Adipose tissue (tissue), 3 donors: Measurements from ENCODE around the gene OVOL2. TPM values are rescaled to one million over a fixed set of nuclear protein-coding genes. Genes with fewer than 3 reads are reported as not detected.

Source experiments
- H3K27ac ChIP-seq: one replicate; pipeline ENCODE4 v1.5.1; 2013; ENCODE audit warnings: low read depth, low read length
- WGBS, 3 donors: extraction: QIAGEN DNeasy Blood & Tissue Kit; methylation state at CpG; one replicate each; pipeline ENCODE4 v1.1.7; 2013; 5-methylcytosine and 5-hydroxymethylcytosine counted together
- polyA plus RNA-seq, 3 donors: library from polyadenylated mRNA; stranded (reverse); fragments of 200-250 nt; gene quantifications; one replicate each; pipeline ENCODE4 v1.2.3, GENCODE V29; 2013
- donor health status: healthy with polysubstance abuse.
- donor health status: Bipolar disorder and iron deficiency.
- donor health status: healthy.

Gene OVOL2
- polyA plus RNA-seq, 3 donors: 0.83 to 5.7 TPM; not detected in 1

DNA sequence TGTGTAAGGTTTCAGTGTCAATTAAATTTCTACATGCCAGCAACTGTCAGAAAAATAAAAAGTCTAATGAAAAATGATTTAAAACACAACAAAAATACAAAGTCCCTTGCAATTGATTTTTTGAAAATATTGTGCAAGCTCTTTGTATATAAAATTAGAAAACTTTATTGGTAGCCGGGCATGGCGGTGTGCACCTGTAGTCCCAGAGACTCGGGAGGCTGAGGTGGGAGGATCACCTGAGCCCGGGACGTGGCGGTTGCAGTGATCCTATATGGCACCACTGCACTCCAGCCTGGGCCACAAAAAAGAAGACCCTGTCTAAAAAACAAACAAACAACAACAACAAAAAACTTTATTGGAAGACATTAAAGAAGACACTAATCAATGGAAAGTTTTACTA lies 6.0 kb upstream of the OVOL2 start:
- H3K27ac ChIP-seq: no peak overlapping the region
- WGBS, 3 donors: 92 to 96% (median 93%) methylated on average over 6 of the region's 6 CpGs

DNA sequence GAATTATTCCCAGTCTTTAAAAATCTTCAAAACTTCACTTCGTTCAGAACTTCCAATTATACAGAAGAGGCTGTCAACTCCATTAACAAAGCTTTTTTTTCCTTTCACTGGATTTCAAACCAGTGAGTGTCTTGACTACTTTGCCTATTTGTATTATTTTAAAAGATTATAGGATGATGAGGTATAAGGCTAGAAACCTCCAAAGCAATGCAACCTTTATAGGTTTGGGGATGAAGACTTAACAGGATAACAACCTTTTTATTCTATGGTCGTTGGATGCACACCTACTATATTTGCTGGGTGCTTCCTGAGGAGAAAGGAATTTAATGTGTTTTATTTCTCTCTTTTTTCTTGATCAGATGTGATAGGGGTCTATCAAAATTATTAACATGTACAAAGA lies 1.9 kb upstream of the OVOL2 start:
- no peak overlapping the region for H3K27ac ChIP-seq
- WGBS, 3 donors: 19 to 32% (median 25%) methylated on average over 2 of the region's 2 CpGs

DNA sequence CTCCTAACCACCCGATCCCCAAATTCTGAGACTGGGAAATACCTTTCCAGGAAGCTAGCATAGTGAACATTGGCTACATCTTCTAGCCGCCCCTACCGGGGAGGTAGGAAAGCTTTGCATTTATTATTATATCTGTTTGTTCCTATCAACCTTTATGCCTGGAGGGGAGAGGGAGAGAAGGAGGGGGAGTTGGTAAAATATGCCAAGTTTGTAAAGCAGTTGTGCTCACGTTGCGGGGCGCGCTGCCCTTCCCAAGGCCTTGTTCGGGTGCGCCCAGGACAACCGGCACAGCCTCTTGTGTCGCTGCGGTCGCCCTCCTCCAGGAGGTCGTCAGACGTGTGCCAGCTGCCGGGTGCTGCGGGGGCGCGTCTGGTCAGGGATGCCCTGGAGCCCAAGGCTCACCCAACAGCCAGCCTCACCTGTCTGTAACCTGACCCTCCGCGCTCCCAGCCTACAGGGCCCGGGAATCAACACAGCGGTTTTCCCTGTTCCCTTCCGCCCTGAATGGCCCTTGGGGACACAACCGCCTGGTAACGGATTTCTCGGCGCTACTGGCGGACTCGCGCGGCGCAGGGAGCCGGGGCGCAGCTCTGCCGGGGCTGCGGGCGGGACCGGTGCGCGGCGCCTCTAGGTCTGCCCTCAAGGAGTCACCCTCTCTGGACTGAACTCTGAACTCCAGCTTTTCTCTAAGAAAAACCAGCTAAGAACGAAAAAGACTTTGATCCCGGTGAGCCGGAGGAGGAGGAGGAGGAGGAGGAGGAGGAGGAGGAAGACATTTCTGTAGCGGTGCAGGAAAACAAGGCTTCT lies 1.1 kb upstream of the OVOL2 start:
- no peak overlapping the region for H3K27ac ChIP-seq
- WGBS, 3 donors: 1 to 3% (median 2%) methylated on average over 45 to 46 of the region's 46 CpGs

DNA sequence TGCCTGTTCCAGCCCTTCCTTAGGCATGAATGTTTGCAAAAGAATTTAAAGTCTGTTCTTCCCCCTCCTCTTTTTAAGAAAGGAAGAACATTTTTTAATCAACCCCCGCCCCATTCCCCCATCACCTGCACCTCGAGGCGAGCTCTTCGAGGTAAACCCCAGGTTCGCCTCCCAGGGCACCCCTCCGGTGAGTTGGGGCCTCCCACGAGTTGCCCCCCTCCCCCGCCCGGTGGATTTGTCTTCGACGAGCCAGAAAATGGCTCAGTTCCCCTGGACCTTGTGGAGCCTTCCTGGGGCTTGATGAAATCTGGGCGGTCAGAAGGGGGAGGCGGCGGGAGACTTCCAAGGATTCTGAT lies 256 bp upstream of the OVOL2 start:
- WGBS, 3 donors: 3 to 7% (median 5%) methylated on average over 14 of the region's 14 CpGs
- no peak overlapping the region for H3K27ac ChIP-seq

DNA sequence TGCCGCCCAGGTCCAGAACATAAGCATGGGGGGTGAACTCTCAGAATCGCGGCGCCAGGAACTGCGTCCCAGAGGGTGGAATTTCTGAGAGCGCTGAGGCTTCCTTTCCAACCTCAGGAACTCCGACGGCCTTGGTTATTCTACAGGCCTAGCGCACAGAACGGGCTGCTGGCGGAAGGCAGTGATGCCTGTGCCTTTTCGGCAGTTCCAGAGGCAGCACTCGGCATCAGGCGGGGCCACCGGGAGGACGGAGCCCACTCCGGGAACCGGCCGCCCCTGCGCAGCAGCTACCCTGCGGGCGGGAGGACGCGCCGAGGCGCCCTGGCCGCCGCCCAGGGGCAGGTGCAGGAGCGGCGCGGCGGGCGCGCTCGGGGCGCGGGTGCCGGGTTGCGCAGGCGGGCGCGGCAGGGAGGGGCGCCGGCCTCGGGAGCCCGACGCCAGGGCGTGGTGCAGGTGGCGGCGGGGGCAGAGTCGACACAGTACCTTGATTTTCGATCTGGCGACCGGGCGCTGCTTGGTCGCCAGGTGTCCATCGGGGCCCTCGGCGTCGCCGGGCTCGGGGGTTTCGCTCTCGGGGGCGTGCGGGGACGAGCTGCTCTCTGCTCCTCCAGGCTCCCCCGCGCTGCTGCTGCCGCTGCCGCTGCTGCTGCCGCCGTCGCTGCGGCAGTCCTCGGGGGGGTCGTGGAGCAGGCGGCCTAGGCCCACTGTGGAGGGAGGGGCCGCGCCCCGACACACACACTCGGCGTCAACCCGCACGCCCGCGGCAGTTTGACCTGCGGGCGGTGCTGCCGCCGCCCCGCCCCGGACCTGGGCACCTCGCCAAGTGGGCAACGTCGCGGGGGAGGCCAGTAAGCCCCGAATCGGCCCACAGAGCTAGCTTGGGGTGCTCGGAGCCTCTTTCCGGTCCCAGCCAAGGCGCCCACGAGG lies 1.3 kb downstream of the OVOL2 start:
- no peak overlapping the region for H3K27ac ChIP-seq
- 1 to 3% (median 1%) methylated on average over 91 to 103 of the region's 103 CpGs for WGBS, 3 donors

DNA sequence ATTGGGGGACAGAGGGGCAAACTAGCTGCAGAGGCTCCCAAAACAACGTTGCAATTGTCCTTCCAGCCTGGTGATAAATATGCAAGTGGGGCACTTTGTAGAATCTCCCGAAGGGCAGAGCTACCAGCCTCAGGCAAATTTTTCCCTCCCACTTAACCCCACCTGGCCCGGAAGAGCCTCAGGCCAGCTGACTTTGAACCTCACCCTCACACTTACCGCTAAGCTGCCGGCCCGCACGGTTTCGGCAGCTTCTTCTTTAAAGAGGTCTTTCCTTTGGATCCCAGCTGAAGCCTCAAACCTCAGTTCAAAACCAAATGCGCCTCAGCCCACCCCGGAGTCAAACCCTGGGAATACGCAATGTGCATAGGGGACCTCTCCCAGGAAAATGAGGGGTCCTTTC lies 2.5 kb downstream of the OVOL2 start:
- WGBS, 3 donors: 11 to 69% (median 11%) methylated on average over 11 of the region's 11 CpGs
- no peak overlapping the region for H3K27ac ChIP-seq

DNA sequence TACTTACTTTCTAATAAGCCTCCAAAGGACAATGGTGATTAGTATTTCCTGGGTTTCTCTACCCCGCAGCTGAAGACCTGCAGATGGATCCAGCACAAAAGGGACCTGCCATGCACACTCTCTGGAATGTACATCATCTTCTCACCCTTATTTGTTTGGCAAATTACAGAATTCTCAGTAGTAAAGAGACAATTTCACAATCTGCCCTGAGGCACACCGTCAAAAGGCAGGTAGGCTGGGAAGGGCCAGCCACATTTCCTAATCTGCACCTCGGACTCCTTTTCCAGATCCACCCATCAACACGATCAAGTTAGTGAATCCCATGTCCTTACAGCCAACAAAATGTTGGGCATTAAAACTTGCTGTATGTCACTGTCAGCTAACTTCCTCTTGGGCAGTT lies 4.9 kb downstream of the OVOL2 start:
- 76 to 97% (median 86%) methylated on average over 4 of the region's 4 CpGs for WGBS, 3 donors
- H3K27ac ChIP-seq: no peak overlapping the region

DNA sequence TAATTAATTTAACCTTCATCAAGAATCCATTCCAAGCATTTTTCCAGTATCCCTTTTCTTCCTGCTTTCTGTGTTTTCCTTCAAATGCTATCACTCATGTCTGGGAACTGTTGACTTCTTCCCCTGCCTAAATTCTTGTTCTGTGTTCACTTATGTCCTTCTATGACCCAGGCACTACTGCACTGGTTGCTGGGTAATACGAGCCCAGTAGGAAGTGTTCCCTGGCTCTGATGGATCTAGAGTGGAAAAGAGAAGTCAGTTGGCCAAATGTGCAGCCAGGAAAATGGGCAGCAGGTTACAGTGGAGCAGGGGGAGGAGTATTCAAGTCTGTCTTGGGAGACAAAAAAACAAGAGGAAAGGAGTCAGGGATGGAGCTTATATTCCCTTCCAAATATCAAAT lies 7.1 kb downstream of the OVOL2 start:
- no peak overlapping the region for H3K27ac ChIP-seq
- 42 to 75% (median 48%) methylated on average over 1 of the region's 1 CpG for WGBS, 3 donors

DNA sequence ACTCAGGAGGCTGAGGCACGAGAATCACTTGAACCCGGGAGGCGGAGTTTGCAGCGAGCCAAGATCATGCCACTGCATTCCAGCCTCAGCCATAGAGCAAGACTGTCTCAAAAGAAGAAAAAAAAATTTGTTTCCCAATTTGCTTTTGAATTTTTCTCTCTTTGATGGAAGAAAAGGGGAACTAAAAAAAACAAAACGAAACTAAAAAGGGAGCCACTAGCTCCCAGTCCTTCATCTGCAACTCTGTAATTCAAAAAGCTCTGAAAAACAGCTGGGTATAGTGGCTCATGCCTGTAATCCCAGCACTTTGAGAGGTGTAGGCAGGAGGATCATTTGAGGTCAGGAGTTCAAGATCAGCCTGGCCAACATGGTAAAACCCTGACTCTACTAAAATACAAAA lies 9.5 kb downstream of the OVOL2 start:
- 58 to 89% (median 65%) methylated on average over 5 of the region's 5 CpGs for WGBS, 3 donors
- no peak overlapping the region for H3K27ac ChIP-seq

DNA sequence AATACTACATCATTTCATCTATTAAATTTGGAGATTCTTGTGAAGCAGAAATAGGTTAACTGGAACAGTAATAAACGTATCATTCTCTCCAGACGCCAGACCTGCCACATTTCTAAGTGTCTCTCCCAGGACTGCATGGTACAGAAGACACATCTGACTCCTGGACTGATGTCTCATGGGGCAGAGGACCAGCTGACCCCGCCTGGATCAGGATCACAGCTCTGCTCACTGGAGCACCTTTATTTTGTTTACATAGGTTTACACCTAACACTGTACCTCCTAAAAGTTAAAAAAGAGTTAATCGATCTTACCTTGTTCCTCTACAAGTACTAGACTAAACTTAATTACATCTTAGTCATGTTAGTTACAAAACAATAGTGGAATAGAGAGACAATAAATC lies 11.2 kb downstream of the OVOL2 start:
- WGBS, 3 donors: 74 to 90% (median 84%) methylated on average over 4 of the region's 4 CpGs
- no peak overlapping the region for H3K27ac ChIP-seq

DNA sequence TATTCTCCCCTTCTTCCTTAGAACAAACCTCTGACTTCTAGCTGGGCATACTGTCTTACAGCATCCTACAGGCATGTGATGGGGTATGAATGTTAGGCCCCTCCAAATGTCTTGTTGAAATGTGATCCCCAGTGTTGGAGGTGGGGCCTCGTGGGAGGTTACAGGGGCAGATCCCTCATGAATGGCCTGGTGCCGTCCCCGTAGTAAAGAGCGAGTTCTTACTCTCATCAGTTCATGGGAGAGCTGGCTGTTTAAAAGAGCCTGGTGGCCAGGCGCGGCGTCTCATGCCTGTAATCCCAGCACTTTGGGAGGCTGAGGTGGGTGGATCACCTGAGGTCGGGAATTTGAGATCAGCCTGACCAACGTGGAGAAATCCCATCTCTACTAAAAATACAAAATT lies 15.5 kb downstream of the OVOL2 start:
- no peak overlapping the region for H3K27ac ChIP-seq
- WGBS, 3 donors: 54 to 68% (median 67%) methylated on average over 9 of the region's 9 CpGs

DNA sequence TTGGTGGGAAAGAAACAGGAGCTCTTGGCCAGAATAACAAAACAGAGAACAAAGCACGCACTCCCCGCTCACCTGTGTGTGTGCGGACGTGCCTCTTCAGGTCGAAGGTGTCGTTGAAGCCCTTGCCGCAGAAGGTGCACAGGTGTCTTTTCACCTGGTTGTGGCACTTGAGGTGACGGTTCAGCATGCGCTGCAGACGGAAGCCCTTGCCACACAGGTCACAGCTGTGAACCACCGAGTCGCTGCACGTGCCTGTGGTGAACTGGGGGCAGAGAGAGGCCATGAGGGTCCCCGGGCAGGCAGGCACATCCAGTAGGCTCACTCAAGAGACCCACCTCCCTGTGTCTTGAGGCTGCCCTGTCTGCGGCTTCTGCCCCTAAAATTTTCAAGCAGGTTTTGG lies 16.3 kb downstream of the OVOL2 start:
- WGBS, 3 donors: 86 to 91% (median 86%) methylated on average over 15 of the region's 15 CpGs
- H3K27ac ChIP-seq: no peak overlapping the region

DNA sequence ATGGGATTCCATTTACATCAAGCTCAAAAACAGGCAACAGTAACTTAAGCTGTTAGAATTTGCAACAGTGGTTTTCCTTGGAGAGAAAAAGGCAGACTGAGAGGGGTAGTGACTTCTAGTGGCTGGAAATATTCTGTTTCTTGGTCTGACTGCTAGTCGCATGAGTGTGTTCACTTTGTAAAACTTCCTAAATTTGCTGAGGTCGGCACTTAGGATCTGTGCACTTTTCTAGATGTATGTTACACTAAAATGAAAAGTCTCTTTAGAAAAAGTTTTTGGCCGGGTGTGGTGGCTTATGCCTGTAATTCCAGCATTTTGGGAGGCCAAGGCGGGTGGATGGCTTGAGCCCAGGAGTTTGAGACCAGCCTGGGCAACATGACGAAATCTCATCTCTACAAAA lies 18.7 kb downstream of the OVOL2 start:
- WGBS, 3 donors: 78 to 92% (median 82%) methylated on average over 5 of the region's 5 CpGs
- no peak overlapping the region for H3K27ac ChIP-seq

DNA sequence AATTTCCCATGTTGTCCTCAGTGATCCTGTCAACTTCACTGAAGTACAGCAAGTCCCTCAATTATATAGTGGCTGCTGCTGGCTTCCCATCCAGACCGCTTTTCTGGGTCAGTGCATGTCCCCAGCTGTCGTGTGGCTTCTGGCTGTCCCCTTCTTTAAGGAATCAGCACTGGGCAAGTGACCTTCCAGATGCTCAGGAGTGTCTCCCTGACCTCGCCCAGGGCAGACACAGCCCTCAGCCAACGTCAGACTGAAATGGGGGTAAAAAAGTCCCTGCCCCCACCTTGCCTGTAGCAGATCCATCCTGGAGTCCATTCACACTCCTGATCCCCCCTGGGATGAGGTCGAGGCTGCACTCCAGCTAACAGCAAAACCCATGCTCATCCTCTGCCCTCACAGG lies 23.7 kb downstream of the OVOL2 start:
- 61 to 79% (median 70%) methylated on average over 5 of the region's 5 CpGs for WGBS, 3 donors
- H3K27ac ChIP-seq: no peak overlapping the region

DNA sequence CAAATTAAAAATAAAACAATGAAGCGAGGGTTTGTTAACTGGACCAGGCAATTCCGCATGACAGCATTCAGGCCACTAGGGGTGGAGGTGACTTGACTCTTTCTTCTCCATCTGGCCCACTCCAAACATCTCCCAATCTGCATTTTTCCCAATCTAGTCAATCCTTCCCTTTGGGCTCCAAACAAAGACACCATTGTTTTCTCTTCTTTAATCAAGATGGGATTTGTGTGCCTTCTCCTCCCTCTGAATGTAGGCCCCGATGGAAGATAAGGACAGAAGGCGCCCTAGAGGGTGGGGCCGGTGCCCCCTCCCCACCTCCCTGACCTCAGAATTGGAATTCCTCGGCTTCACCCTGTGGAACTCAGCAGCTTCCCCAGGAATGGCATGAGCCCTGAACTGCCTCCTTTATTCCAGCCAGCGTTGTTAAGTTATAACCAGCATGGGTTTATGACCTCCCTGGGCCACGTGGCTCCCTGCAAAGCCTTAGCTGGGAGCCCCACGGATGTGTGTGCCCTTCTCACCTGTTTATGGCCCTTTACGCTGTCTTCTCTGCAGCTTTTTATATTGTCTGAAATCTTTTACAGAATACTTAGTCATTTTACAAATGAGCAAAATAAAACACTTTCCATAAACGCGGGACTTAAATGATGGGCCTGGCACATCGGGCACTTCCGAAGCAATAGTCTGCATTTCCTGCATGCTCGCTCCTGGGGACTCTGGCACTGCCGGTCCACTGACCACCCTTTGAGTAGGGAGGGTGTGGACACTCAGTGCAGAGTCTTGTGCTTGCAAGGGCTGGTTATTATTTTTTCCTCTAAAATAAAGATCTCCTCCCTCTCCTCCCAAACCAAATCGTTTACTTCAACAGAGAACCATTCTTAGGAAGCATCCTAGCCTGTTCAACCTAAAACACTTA lies 24.5 kb downstream of the OVOL2 start:
- 69 to 75% (median 72%) methylated on average over 17 of the region's 17 CpGs for WGBS, 3 donors
- H3K27ac ChIP-seq: no peak overlapping the region

DNA sequence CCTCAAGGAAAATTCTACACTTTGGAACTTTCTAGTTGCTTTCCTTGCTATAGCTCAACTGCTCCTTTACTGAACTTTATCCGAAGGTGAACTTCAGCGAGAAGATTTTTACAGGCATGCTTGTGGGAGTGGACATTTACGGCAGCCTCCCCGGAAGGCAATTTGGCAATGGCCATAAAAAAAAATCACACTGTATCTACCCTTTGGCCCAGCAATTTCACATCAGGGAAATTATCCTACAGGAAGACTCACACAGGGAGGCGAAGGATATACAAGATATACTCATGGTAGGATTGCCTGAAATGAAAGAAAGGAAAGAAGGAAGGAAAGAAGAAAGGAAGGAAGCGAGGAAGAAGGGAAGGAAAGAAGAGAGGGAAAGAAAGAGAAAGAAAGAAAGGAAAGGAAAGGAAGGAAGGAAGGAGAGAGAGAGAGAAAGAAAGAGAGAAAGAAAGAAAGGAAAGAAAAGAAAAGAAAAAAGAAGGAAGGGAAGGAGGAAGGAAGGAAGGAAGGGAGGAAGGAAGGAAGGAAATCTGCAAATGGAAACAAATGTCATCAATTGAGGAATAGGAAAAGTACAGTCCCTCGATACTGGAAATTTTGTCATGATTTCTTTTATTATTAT lies 25.7 kb downstream of the OVOL2 start:
- no peak overlapping the region for H3K27ac ChIP-seq
- 67 to 79% (median 71%) methylated on average over 7 of the region's 7 CpGs for WGBS, 3 donors

DNA sequence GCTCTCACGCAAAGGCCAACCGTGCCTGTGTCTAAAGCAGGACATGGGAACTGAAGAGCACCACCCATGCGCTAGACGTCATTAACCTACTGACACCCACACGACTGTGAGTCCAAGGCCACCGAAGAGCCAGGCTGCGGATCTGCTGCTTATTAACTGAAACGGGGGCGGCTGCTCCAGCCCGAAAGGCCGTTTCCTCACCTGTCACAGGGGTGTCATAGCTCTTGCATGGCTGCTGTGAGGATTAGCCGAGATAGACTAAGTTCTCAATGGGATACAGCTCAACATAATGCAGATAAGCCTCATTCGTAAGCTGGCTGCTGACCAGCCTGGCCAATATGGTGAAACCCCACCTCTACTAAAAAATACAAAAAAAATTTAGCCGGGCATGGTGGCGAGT lies 26.7 kb downstream of the OVOL2 start:
- 88 to 93% (median 91%) methylated on average over 15 of the region's 15 CpGs for WGBS, 3 donors
- H3K27ac ChIP-seq: no peak overlapping the region

DNA sequence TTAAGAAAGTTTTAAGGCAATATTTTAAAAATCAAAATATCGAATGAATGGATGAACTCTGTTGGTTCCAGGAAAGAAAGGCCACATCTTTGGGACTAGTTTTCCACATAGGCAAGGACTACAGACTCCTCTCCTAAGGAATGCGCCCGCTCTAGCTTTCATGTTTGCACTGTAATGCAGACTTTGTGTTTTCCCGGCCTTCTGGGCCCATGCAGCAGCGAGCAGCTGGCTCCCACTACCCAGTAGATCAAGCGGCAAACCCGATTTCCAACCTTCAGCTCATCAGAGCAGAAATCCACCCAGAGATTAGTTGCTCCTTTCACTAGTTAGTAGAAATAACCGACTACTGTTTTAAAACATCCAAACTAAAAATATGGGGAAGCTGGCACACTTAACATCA lies 27.7 kb downstream of the OVOL2 start:
- WGBS, 3 donors: 73 to 89% (median 84%) methylated on average over 8 of the region's 8 CpGs
- no peak overlapping the region for H3K27ac ChIP-seq
